Gastroesophageal sphincter (tissue), 3 donors: ENCODE measurements around the gene ARHGEF3.

ENCODE experiments used
- CTCF ChIP-seq, 4 experiments: fragments of 200-600 bp in 2 of 4; fragments of 450-650 bp in 2 of 4; sonication (generic) in 1 of 4; IDR thresholded peaks; one replicate each; pipeline ENCODE4 v1.5.1; 2017 to 2019; ENCODE audit warnings: antibody characterized with exemption in 4 of 4, mild to moderate bottlenecking in 2 of 4, moderate library complexity in 2 of 4
- EP300 ChIP-seq: sonication (generic); formaldehyde crosslinking; IDR thresholded peaks from one replicate; pipeline ENCODE4 v1.6.1; 2017; ENCODE audit warnings: antibody characterized with exemption, mild to moderate bottlenecking
- POLR2A ChIP-seq, 2 donors: fragments of 450-650 bp; IDR thresholded peaks; one replicate each; pipeline ENCODE4 v1.6.1; 2017; ENCODE audit warnings: antibody characterized with exemption in 2 of 2, mild to moderate bottlenecking in 2 of 2, moderate library complexity in 1 of 2
- POLR2AphosphoS5 ChIP-seq: sonication (generic); formaldehyde crosslinking; IDR thresholded peaks from one replicate; pipeline ENCODE4 v1.6.1; 2017; ENCODE audit warnings: antibody characterized with exemption

- no peak for TF ChIP-seq CTCF (IDR thresholded peaks at IDR 0.05)
- no peak for TF ChIP-seq POLR2A (IDR thresholded peaks at IDR 0.05)
- no peak for TF ChIP-seq POLR2AphosphoS5
- no peak for TF ChIP-seq EP300
Measured at GRCh38 chr3:56748663-56749231, 53.0 kb downstream of the ARHGEF3 start.
